ENCODE data around the gene KLHL33. TPM values are rescaled to one million over a fixed set of nuclear protein-coding genes. Genes with fewer than 3 reads are reported as not detected.

The KLHL33 gene
- total and polyA plus RNA-seq, 4 donors: 0.03 to 0.51 (median 0.16) TPM

DNA sequence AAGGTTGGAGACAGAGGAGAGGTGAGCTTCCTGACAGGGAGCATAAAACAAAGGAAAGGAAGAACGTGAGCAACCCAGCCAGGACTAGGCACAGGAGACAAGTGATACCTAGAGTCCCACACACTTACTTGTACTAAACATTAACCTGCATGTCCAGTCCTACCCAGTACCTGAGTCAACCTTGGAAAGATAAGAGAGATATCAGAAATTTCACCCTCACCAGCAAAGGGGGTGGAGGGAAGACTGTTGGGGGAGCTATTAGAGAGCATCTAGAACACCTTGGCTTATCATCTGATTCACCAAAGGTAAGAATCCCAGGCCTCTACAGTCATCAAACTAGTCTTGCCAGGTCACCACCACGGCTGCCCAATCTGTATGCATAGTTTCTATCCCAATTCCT, 11.1 kb downstream of the KLHL33 start:
- Histone ChIP-seq H3K27me3 (ENCODE audit: control insufficient read depth in 3 of 3, insufficient read depth in 3 of 3, low read length in 2 of 3) (no peaks in the 10 kb centered on the region), H3K9me3 (ENCODE audit: control insufficient read depth in 4 of 4, insufficient read depth in 3 of 4, low read length in 3 of 4) (no peaks in the 10 kb centered on the region), H3K4me1 (ENCODE audit: control insufficient read depth in 5 of 5, insufficient read depth in 5 of 5, low read length in 5 of 5) (peaks cover 0 to 4% (median 0%) of the 10 kb centered on the region in 5 donors), H3K27ac (ENCODE audit: low read depth in 1 of 2, low read length in 1 of 2) (no peak overlapping the region), H3K36me3 (ENCODE audit: control insufficient read depth in 4 of 4, insufficient read depth in 4 of 4, low read length in 4 of 4) (no peaks in the 10 kb centered on the region), H3K9ac (ENCODE audit: insufficient read depth in 1 of 2, low read length in 2 of 2) (no peak overlapping the region), H3K4me3 (no peak overlapping the region)
- TF ChIP-seq, protein P1, sequence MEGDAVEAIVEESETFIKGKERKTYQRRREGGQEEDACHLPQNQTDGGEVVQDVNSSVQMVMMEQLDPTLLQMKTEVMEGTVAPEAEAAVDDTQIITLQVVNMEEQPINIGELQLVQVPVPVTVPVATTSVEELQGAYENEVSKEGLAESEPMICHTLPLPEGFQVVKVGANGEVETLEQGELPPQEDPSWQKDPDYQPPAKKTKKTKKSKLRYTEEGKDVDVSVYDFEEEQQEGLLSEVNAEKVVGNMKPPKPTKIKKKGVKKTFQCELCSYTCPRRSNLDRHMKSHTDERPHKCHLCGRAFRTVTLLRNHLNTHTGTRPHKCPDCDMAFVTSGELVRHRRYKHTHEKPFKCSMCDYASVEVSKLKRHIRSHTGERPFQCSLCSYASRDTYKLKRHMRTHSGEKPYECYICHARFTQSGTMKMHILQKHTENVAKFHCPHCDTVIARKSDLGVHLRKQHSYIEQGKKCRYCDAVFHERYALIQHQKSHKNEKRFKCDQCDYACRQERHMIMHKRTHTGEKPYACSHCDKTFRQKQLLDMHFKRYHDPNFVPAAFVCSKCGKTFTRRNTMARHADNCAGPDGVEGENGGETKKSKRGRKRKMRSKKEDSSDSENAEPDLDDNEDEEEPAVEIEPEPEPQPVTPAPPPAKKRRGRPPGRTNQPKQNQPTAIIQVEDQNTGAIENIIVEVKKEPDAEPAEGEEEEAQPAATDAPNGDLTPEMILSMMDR (IDR thresholded peaks at IDR 0.05; ENCODE audit: control extremely low read depth, extremely low read depth): no peak
- ATAC-seq (ENCODE audit: insufficient read depth, low FRiP score) (no peak), DNase-seq (no peak)
- 27 to 50% methylated on average over 2 of the region's 2 CpGs for WGBS, 2 donors

DNA sequence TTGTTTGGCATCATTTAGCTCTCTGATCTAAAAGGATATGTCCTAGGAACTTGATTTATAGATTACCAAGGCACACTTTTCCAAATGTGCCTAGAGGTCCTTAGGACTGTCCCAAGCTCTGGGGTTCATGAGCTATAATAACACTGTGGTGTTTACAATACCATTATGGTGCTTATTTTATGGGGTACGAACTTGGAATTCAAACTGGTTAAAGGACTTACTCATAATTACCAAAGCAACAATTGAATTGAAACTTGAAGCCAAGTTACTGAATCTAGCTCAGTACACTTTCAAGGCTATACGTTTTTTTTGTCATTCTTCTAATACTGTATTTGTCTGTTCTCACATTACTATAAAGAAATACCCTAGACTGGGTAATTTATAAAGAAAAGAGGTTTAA, 13.1 kb downstream of the KLHL33 start:
- DNase-seq: no peak
- ATAC-seq (ENCODE audit: insufficient read depth, low FRiP score): no peak
- no peaks in the 10 kb centered on the region for H3K9me3 ChIP-seq (ENCODE audit: control insufficient read depth in 4 of 4, insufficient read depth in 3 of 4, low read length in 3 of 4)
- no peaks in the 10 kb centered on the region for H3K27me3 ChIP-seq (ENCODE audit: control insufficient read depth in 3 of 3, insufficient read depth in 3 of 3, low read length in 2 of 3)
- no peaks in the 10 kb centered on the region for H3K4me1 ChIP-seq (ENCODE audit: control insufficient read depth in 5 of 5, insufficient read depth in 5 of 5, low read length in 5 of 5)
- H3K9ac ChIP-seq (ENCODE audit: insufficient read depth in 1 of 2, low read length in 2 of 2): no peak overlapping the region
- H3K27ac ChIP-seq (ENCODE audit: low read depth in 1 of 2, low read length in 1 of 2): no peak overlapping the region
- WGBS, 2 donors: 31 to 73% methylated on average over 2 of the region's 2 CpGs
- no peak overlapping the region for H3K4me3 ChIP-seq
- no peaks in the 10 kb centered on the region for H3K36me3 ChIP-seq (ENCODE audit: control insufficient read depth in 4 of 4, insufficient read depth in 4 of 4, low read length in 4 of 4)
- TF ChIP-seq, protein P1 (IDR thresholded peaks at IDR 0.05; ENCODE audit: control extremely low read depth, extremely low read depth): no peak

DNA sequence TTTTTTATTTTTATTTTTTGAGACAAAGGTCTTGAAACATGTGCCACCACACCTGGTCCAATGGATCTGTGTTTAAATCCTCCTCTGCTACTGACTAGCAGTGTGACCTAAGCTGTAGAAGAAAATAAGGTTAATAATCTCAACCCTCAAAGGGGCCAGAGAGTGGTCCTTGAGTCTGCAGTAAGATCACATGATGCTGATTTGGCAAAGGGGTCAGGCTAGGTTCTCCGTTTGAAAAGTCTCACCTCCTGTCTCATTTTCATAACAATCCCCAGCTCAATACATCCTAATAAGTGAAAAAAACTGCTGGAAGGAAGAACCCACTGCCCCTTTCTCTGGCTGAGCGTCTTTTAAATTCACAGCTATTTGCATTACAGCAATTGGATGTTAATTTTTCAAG, 14.7 kb downstream of the KLHL33 start:
- 47 to 60% methylated on average over 2 of the region's 2 CpGs for WGBS, 2 donors
- DNase-seq (no peak), ATAC-seq (ENCODE audit: insufficient read depth, low FRiP score) (no peak)
- TF ChIP-seq, protein P1 (IDR thresholded peaks at IDR 0.05; ENCODE audit: control extremely low read depth, extremely low read depth): no peak
- H3K4me1 ChIP-seq (ENCODE audit: control insufficient read depth in 5 of 5, insufficient read depth in 5 of 5, low read length in 5 of 5): no peaks in the 10 kb centered on the region
- no peak overlapping the region for H3K4me3 ChIP-seq
- no peak overlapping the region for H3K9ac ChIP-seq (ENCODE audit: insufficient read depth in 1 of 2, low read length in 2 of 2)
- no peak overlapping the region for H3K27ac ChIP-seq (ENCODE audit: low read depth in 1 of 2, low read length in 1 of 2)
- H3K9me3 ChIP-seq (ENCODE audit: control insufficient read depth in 4 of 4, insufficient read depth in 3 of 4, low read length in 3 of 4): no peaks in the 10 kb centered on the region
- H3K27me3 ChIP-seq (ENCODE audit: control insufficient read depth in 3 of 3, insufficient read depth in 3 of 3, low read length in 2 of 3): no peaks in the 10 kb centered on the region
- H3K36me3 ChIP-seq (ENCODE audit: control insufficient read depth in 4 of 4, insufficient read depth in 4 of 4, low read length in 4 of 4): no peaks in the 10 kb centered on the region

DNA sequence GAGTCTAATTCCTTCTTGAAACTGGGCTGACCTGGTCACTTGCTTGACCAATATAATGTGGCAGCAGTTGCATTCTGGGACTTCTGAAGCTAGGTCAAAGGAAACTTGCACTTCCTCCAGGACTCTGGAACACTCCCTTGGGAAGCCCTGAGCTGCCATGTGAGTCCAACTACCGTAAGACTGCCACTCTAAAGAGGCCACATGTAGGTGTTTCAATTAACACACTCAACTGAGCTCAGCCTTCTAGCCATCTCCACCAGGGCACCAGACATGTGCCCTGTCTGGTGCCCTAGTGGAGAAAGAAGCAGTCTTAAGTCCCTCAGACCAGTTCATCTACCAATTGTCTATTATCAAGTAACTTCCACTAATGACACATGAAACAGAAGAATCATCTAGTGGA, 16.5 kb downstream of the KLHL33 start:
- no peak overlapping the region for H3K9ac ChIP-seq (ENCODE audit: insufficient read depth in 1 of 2, low read length in 2 of 2)
- no peak overlapping the region for H3K4me3 ChIP-seq
- no peaks in the 10 kb centered on the region for H3K9me3 ChIP-seq (ENCODE audit: control insufficient read depth in 4 of 4, insufficient read depth in 3 of 4, low read length in 3 of 4)
- H3K4me1 ChIP-seq (ENCODE audit: control insufficient read depth in 5 of 5, insufficient read depth in 5 of 5, low read length in 5 of 5): peaks cover 0 to under 1% (median 0%) of the 10 kb centered on the region in 5 donors
- no peaks in the 10 kb centered on the region for H3K36me3 ChIP-seq (ENCODE audit: control insufficient read depth in 4 of 4, insufficient read depth in 4 of 4, low read length in 4 of 4)
- H3K27me3 ChIP-seq (ENCODE audit: control insufficient read depth in 3 of 3, insufficient read depth in 3 of 3, low read length in 2 of 3): no peaks in the 10 kb centered on the region
- WGBS, 2 donors: 75 to 78% methylated on average over 1 of the region's 1 CpG
- TF ChIP-seq, protein P1 (IDR thresholded peaks at IDR 0.05; ENCODE audit: control extremely low read depth, extremely low read depth): no peak
- DNase-seq: no peak
- ATAC-seq (ENCODE audit: insufficient read depth, low FRiP score): no peak
- H3K27ac ChIP-seq (ENCODE audit: low read depth in 1 of 2, low read length in 1 of 2): no peak overlapping the region

Data from lung (tissue), 12 donors.